HT-29 (cell line): ENCODE results near the gene RRM1. TPM values are rescaled to one million over a fixed set of nuclear protein-coding genes. Genes with fewer than 3 reads are reported as not detected.

Source experiments
- DNase-seq: peaks from one replicate; pipeline ENCODE4 v3.0.0-alpha.2; 2015; ENCODE audit warnings: low spot score
- total RNA-seq: library from RNA; depleted of rRNA; stranded (reverse); fragments of >200 nt; shearing (Covaris generic); gene quantifications from 2 replicates; pipeline ENCODE4 v1.2.3, GENCODE V29; 2014; rRNA removed

RRM1 gene
- total RNA-seq, 1 experiment from 2014 or later = 95.1 TPM

DNA sequence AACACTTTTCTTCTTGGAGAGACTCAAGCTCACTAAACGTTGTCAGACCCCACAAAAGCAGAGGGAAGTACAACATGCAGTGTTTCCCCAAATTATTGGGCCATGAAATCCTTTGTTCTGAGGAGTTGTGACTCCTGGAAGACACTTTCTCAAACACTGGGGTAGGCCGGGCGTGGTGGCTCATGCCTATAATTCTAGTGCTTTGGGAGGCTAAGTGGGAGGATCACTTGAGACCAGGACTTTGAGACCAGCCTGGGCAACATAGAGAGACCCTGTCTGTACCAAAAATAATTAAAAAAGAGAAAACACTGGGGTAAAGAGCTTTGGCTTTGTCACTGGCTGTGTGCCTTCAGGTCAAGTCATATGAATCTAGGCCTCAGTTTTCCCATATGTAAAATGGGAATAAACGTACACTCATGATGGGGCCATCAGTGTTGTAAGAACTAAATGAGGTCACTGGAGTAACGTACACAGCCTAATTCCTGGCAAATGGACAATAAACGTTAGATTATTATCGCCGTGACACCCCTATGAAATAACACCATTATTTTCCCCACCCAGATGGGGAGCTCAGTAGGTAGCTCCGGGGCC is 92.0 kb downstream of the RRM1 start:
- DNase-seq = no peak

DNA sequence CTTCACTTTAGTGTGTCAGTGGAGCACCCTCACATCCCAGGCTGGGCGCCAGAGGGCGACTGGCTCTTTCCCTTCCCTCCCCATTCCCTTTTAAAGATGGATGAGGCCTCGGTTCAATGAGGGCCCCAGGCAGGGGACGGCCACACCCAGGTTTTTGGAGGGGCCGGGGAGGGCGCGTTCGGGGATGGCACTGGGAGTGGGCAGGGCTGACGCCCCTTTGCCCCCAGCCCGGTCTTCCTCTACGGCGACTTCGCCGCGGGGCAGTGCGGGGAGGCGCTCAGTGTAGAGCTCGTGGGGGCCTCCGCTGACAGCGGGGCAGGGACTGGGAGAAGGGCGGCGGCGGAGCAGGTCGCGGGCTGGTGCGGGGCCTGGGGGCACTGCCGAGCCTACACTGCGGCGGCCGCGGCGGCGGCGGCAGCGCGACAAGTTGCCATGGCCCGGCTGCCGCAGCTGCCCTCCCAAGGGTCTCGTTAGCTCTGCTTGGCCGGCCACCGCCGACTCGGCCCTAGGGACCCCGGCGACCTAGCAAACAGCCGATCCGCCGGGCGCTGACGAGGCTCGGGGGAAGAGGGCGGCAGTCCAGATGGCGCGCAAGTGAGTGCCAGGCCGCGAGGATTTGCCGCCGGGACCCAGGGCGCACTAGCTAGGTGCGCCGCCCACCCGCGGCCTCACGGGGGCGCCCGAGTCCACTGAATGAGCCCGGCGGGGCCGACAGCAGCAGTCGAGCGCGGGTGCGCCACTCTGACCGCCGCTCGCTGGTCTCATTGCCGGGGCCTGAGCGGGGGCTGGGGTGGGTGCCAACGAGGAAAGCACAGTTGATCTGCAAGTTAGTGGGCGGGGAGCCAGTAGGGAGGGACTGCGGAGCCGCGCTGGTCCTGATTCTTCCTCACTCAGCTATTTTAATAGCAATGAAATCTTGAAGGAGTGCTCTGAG is 92.7 kb downstream of the RRM1 start:
- DNase-seq = peak; percentile 88

Other genes starting within 250 kb of the RRM1 start
- gene STIM1, start 239.1 kb upstream of the RRM1 start, total RNA-seq = 28.3 and 29.4 TPM in 2 replicates